ENCODE results near the gene DIAPH1. TPM values are rescaled to one million over a fixed set of nuclear protein-coding genes. Genes with fewer than 3 reads are reported as not detected.

The DIAPH1 gene
- total RNA-seq, 1 experiment from 2014 or later, result 157 TPM

GRCh38 chr5:141637123-141637766 is 18.4 kb upstream of the DIAPH1 start:
- H3K4me2 ChIP-seq, result peak overlapping the region; percentile 97
- H3K79me2 ChIP-seq (ENCODE audit: low read depth), result peaks cover 41% of the 10 kb centered on the region
- DNase-seq, result no peak
- no peaks in the 10 kb centered on the region for H3K27me3 ChIP-seq (ENCODE audit: insufficient read depth, low read depth)
- H3K4me3 ChIP-seq, result peak overlapping the region; percentile 79
- POLR2A ChIA-PET (ENCODE audit: unreplicated experiment), result interaction anchor here (0.6 to 0.8 kb wide), 6 partner anchors 20 to 319 kb away, joined by 3 to 5 read pairs (median 3); no protein-coding TSS in a partner anchor
- H3K4me1 ChIP-seq (replicated peaks; ENCODE audit: insufficient read depth), result peaks cover 30% of the 10 kb centered on the region
- no peaks in the 10 kb centered on the region for H3K9me2 ChIP-seq (ENCODE audit: insufficient read depth)
- no peaks in the 10 kb centered on the region for H3K36me3 ChIP-seq (ENCODE audit: low read depth)
- no peak overlapping the region for H3K27ac ChIP-seq
- H2AFZ ChIP-seq, result peak overlapping the region; percentile 99
- H3F3A ChIP-seq (ENCODE audit: insufficient read depth, low read depth), result peaks cover 19% of the 10 kb centered on the region
- H4K20me1 ChIP-seq (ENCODE audit: insufficient read depth), result peaks cover 22% of the 10 kb centered on the region
- H3K9me3 ChIP-seq (ENCODE audit: insufficient read depth, low read depth), result no peaks in the 10 kb centered on the region
- TF ChIP-seq CTCF (conservative IDR thresholded peaks at IDR 0.05) (no peak), EZH2 (IDR thresholded peaks at IDR 0.05; ENCODE audit: low read depth) (no peak)
- intact Hi-C loops (cut with micrococcal nuclease; ENCODE audit: unreplicated experiment), result no loop called here
- CTCF ChIA-PET, result interaction anchor here (0.7 kb wide), 1 partner anchor 73 kb away, joined by 3 read pairs; no protein-coding TSS in a partner anchor
- BruUV-seq (replicated peaks), result TSS peak; percentile 28

GRCh38 chr5:141636413-141637122 is 17.8 kb upstream of the DIAPH1 start, which contains the start of the genes HDAC3 and RELL2:
TSS of gene HDAC3 (minus strand) at chr5:141636849. CDS start at chr5:141636790, 59 bp downstream.
TSS of gene RELL2 (plus strand) at chr5:141636997. CDS start at chr5:141638226, 1,229 bp downstream.
- H3K4me1 ChIP-seq (replicated peaks; ENCODE audit: insufficient read depth), result peaks cover 23% of the 10 kb centered on the region
- H3K36me3 ChIP-seq (ENCODE audit: low read depth), result no peaks in the 10 kb centered on the region
- peak within 1 kb of the TSS; percentile 99 for H2AFZ ChIP-seq
- H3K9me2 ChIP-seq (ENCODE audit: insufficient read depth), result no peaks in the 10 kb centered on the region
- CTCF ChIA-PET, result interaction anchor here (0.5 to 1.0 kb wide), 4 partner anchors 19 to 73 kb away, joined by 3 to 15 read pairs (median 4); no protein-coding TSS in a partner anchor
- H3K4me2 ChIP-seq, result peak within 1 kb of the TSS; percentile 97
- no peak within 1 kb of the TSS for H3K27ac ChIP-seq
- H4K20me1 ChIP-seq (ENCODE audit: insufficient read depth), result peaks cover 22% of the 10 kb centered on the region
- peak within 1 kb of the TSS; percentile 79 for H3K4me3 ChIP-seq
- peak; percentile 70 to 95 for DNase-seq
- no TSS peak for BruUV-seq (replicated peaks)
- POLR2A ChIA-PET (ENCODE audit: unreplicated experiment), result interaction anchor here (0.5 to 1.1 kb wide), 10 partner anchors 14 to 376 kb away, joined by 3 to 17 read pairs (median 4); partner anchors contain the start of genes DIAPH1 and GNPDA1
- TF ChIP-seq EZH2 (IDR thresholded peaks at IDR 0.05; ENCODE audit: low read depth) (no peak), CTCF (conservative IDR thresholded peaks at IDR 0.05) (no peak)
- H3K79me2 ChIP-seq (ENCODE audit: low read depth), result peaks cover 44% of the 10 kb centered on the region
- H3F3A ChIP-seq (ENCODE audit: insufficient read depth, low read depth), result peaks cover 15% of the 10 kb centered on the region
- no peaks in the 10 kb centered on the region for H3K27me3 ChIP-seq (ENCODE audit: insufficient read depth, low read depth)
- intact Hi-C loops (cut with micrococcal nuclease; ENCODE audit: unreplicated experiment), result loop anchor here (1.0 kb wide), 1 partner anchor 17 kb away; no protein-coding TSS in a partner anchor
- no peaks in the 10 kb centered on the region for H3K9me3 ChIP-seq (ENCODE audit: insufficient read depth, low read depth)

- Histone ChIP-seq H3K4me2 (peak overlapping the region; percentile 97), H3K9me3 (ENCODE audit: insufficient read depth, low read depth) (no peaks in the 10 kb centered on the region), H3K79me2 (ENCODE audit: low read depth) (peaks cover 44% of the 10 kb centered on the region), H3F3A (ENCODE audit: insufficient read depth, low read depth) (peaks cover 10% of the 10 kb centered on the region), H4K20me1 (ENCODE audit: insufficient read depth) (peaks cover 22% of the 10 kb centered on the region), H3K4me1 (replicated peaks; ENCODE audit: insufficient read depth) (peaks cover 21% of the 10 kb centered on the region), H3K4me3 (peak overlapping the region; percentile 79), H2AFZ (peak overlapping the region; percentile 99), H3K36me3 (ENCODE audit: low read depth) (no peaks in the 10 kb centered on the region), H3K27ac (no peak overlapping the region), H3K27me3 (ENCODE audit: insufficient read depth, low read depth) (no peaks in the 10 kb centered on the region), H3K9me2 (ENCODE audit: insufficient read depth) (no peaks in the 10 kb centered on the region)
- ChIA-PET CTCF (interaction anchor here (0.5 to 1.0 kb wide), 2 partner anchors 19 to 44 kb away, joined by 3 to 6 read pairs; no protein-coding TSS in a partner anchor), POLR2A (ENCODE audit: unreplicated experiment) (interaction anchor here (0.5 to 1.1 kb wide), 4 partner anchors 15 to 377 kb away, joined by 3 to 17 read pairs (median 6); partner anchors contain the start of genes DIAPH1 and GNPDA1)
- intact Hi-C loops (cut with micrococcal nuclease; ENCODE audit: unreplicated experiment), result loop anchor here (1.0 kb wide), 1 partner anchor 17 kb away; no protein-coding TSS in a partner anchor
- BruUV-seq (replicated peaks), result no TSS peak
- TF ChIP-seq CTCF (conservative IDR thresholded peaks at IDR 0.05) (no peak), EZH2 (IDR thresholded peaks at IDR 0.05; ENCODE audit: low read depth) (no peak)
- DNase-seq, result no peak
These were observed 17.3 kb upstream of the DIAPH1 start for GRCh38 chr5:141636106-141636412.

Data from PC-9 (cell line).